T-helper 1 cell treated with Interleukin-12 subunit alpha and Interleukin-12 subunit beta and Interleukin-4 antibody, amounts not matched to agents 30 ng/mL and 1 ng/mL, for 36 hours (primary cell): ENCODE measurements around the gene PGPEP1. TPM values are rescaled to one million over a fixed set of nuclear protein-coding genes. Genes with fewer than 3 reads are reported as not detected.

Source experiments
- intact Hi-C: fragments of 100-400 bp; cut with micrococcal nuclease; formaldehyde crosslinking; loops from one replicate; pipeline ENCODE4 v1.15.1; 2024
- total RNA-seq: library from RNA; stranded (reverse); gene quantifications from 2 replicates; pipeline ENCODE4 v1.2.3, GENCODE V29; 2022

The PGPEP1 gene, protein sequence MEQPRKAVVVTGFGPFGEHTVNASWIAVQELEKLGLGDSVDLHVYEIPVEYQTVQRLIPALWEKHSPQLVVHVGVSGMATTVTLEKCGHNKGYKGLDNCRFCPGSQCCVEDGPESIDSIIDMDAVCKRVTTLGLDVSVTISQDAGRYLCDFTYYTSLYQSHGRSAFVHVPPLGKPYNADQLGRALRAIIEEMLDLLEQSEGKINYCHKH
- total RNA-seq: 27.6 and 29.2 TPM in 2 replicates

DNA sequence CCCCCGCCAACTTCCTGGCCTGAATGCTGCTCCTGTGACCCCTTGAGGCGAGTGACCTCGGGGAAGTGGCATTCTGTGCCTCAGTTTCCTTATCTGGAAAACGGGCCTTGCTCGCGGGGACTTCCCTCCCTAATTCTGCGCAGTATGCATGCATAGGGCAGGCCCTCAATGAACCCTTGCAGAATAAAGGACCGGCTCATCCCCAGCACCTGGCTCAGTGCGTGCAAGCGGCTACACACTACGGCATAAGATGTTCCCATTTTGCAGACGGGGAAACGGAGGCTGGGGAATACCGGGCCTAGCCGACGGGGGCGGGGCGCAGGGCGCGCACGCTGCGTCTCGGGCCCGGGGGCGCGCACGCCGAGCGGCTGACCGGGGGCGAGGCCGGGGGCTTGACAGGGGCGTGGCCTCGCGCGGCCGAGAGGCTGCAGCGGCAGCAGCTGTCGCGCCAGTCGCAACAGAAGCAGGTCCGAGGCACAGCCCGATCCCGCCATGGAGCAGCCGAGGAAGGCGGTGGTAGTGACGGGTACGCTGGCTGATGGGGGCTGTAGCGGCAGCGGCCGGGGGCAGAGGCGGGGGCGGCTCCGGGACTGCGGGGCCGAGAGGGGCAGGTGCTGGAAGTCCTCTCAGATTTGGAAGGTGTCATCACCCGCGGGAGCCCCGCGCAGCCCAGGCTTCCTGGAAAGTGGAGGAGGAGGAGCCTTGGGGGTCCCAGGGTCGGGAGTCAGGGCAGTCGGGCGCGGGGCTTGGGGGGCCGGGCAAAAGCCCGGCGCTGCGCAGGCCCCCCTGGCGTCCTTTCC lies at the start of gene PGPEP1:
PGPEP1 (plus strand) TSS at position 409 of the 800 bp plus-strand sequence; CDS start at position 493, 84 bp downstream.
- intact Hi-C loops: loop anchor here (2.0 kb wide), 1 partner anchor 18 kb away; the partner anchor contains the start of gene LSM4

DNA sequence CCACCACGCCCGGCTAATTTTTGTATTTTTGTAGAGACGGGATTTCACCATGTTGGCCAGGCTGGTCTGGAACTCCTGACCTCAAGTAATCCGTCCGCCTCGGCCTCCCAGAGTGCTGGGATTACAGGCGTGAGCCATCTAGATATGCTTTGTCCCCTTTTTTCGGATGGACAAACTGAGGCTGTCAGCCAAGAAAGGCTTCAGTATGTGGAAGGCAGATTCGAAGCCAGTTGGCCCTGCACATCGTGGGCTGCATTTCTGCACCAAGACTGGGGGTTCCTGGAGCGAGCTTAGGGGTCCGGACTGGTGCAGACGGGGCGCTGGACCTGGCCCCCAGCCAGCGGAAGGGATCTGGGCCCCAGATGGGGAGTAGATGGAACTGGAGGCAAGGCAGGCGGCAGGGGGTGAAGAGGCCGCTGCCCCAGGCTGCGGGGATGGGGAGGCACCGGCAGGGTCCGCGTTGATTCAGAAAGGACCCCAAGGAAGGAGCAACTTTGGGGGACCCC lies 49.3 kb upstream of the PGPEP1 start:
- intact Hi-C loops: no loop called here

DNA sequence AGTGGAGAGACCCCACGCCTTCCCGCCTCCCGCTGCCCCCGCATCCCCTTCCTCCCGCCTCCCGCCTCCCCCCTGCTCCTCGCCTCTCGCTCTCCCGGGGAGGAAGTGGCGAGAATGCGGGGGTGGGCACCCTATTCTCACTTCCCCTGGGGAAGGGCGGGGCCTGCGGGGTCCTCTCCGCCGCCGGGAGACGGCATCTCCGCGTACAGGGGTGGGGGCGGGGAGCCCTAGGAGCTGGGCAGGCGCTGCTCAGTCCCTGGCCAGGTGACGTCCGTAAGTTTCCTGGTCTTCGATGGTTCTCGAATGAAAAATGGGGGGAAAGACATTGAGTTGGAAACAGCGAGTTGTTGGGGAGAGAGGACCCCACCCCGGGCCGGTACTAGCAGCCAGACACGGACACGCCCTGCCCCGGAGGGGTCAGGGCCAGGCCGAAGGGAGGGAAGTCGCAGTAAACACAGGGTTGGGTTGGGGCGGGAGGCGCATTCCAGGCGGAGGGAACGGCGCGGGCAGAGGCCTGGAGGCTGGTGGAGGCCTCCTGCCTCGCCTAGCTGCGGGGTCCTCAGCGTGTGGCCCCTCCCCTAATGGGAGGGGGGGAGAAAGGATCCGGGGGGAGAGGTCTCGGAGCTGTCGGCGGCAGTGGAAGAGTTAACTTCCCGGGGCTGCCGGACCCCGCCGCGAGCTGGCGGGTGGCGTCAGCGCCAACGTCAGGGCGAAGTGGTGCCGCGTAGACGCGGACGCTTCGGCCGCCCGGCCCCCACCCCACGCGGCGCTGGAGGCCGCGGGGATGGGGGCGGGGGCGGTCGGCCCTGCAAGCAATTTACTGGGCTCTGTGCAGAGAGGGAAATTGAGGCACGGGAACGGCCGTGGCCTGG lies 48.6 kb upstream of the PGPEP1 start:
- intact Hi-C loops: no loop called here

DNA sequence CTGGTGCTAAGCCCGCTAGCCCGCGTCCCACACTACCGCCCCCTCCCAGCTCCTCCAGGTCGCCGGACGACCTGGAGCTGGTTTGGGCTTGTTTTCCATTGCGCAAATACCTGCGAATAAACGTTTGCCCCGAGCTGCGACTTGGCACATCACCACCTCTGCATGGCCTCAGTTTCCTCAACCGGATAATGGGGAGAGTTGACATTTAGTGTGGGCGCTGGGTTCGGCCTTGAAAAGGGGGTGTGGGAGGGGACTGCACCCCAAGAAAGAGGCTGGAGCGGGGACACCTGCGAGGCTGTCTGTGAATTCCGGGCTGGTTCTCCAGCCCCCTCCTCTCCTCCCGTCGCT lies 48.0 kb upstream of the PGPEP1 start:
- intact Hi-C loops: no loop called here

DNA sequence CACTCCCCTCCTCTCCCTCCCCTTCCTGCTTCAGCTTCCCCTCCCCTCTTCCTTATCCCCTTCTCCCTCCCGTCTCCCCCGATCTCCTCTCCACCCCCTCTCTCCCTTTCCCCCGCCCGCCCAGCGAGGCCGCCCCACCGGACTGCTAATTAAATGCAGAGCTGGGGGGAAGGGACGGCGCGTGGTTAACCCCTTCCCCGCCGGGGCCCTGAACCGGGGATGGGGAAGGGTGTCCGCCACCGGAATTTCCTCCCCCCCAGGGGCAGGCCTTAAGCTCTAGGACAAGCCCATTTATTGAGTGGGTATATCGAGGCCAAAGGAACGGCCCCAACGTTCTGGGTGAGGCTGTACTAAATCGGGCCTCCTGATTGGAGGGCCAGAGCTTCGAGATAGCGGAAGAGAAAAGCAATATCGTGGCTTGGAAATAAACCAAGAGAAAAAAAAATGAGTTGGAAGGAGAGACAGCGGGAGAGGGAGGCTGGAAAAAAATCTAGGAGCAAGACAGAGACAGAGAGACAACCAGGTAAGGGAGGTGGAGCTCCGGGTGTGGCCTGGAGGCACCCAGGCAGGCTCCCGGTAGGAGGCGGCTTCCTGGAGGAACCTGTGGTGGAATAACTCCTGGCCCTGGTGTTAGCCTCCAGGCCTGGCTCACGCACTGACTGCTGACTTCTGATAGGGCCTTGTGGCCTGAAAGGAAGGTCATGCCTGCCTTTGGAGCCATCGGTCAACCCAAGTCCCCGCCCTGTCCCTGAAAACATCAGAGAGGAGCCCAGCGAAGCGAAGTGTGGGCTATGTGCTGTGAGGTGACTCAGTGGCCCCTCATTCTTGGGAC lies 47.4 kb upstream of the PGPEP1 start:
- intact Hi-C loops: no loop called here

DNA sequence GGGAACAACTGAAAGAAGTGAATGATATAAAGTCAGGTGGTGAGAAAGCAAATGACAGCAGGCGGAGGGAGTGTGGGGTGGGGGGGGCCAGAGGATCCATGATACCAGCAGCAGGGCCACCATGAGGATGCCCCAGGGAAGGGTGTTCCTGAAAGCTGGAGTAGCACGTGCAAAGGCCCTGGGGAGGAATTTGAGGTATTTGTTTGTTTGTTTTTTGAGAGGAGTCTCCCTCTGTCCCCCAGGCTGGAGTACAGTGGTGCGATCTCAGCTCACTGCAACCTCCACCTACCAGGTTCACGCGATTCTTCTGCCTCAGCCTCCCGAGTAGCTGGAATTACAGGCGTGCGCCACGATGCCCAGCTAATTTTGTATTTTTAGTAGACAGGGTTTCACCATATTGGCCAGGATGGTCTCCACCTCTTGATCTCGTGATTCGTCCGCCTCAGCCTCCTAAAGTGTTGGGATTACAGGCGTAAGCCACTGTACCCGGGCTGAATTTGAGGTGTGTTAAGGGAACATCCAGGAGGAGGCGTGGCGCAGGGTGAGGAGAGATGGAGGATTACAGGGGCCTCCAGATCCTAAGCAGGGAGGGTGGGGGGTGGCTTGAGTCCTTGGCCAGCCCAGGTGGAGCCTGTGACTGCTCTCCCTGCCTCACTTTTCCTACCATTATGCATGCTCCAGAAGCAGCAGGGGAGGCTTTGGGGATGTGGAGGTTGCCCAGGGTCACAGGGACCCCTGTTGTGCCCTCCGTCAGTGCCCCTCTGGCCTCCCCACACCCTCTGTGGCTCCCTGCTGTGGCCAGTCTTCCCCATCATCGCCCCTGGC lies 46.5 kb upstream of the PGPEP1 start:
- intact Hi-C loops: loop anchor here (1.0 to 2.0 kb wide), 2 partner anchors 9 to 13 kb away; partner anchors contain the start of gene JUND

DNA sequence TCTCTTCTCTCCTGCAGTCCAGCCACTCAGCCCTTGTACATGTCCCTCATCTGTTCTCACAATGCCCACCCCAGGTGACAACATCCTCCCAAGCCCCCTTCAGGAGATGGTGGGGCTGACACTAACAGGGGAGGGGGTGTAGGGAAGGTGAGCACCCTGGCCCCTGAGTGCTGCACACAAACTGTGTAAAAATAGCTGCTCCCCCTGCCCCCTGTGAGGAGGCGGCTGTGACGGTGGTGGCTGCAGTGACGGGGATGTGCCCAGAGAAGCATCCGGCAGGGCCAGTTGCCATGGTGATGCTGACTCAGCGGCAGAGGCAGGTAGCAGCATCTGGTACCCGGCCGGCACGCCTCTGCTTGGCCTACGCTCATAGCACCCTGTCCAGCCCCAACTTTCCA lies 45.9 kb upstream of the PGPEP1 start:
- intact Hi-C loops: loop anchor here (1.0 to 2.0 kb wide), 2 partner anchors 9 to 14 kb away; partner anchors contain the start of gene JUND

DNA sequence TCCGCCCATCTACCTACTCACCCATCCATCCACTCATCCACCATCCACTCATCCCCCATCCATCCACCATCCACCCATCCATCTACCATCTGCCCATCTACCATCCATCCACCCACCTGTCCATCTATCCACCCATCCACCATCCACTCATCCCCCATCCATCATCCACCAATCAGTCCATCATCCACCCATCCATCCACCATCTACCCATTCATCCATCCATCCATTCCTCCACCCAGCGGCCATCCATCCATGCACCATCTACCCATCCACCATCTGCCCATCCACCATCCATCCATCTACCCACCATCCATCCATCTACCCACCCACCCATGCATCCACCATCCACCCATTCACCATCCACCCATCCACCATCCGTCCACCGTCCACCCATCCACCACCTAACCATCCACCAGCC lies 45.4 kb upstream of the PGPEP1 start:
- intact Hi-C loops: loop anchor here (2.0 kb wide), 1 partner anchor 14 kb away; the partner anchor contains the start of gene JUND

DNA sequence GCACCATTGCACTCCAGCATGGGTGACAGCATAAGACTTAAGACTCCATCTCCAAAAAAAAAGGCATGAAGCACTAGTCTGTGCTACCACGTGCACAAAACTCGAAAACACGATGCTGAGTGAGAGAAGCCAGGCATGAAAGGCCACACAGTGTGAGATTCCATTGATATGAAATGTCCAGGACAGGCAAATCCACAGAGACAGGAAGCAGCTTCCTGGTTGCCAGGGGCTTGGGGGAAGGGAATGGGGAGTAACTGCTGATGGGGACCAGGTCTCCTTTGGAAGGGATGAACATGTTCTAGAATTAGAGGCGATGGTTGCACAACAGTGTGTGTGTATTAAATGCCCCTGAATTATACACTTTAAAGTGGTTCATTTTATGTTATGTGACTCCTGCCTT lies 43.1 kb upstream of the PGPEP1 start:
- intact Hi-C loops: no loop called here

DNA sequence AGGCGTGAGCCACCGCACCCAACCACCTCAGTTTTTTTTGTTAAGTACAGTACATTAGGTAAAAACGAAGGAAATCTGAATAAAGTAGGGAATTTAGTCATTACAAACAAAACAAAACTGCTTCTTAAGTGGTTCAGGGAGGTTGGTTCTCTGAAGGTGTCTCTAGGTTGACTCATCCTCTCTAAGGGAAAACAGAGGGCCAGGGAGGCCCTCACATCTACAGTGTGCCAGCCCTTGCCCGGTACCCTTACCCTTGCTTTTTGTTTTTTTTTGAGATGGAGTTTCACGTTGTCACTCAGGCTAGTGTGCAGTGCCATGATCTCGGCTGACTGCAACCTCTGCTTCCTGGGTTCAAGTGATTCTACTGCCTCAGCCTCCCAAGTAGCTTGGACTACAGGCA lies 41.8 kb upstream of the PGPEP1 start:
- intact Hi-C loops: no loop called here

DNA sequence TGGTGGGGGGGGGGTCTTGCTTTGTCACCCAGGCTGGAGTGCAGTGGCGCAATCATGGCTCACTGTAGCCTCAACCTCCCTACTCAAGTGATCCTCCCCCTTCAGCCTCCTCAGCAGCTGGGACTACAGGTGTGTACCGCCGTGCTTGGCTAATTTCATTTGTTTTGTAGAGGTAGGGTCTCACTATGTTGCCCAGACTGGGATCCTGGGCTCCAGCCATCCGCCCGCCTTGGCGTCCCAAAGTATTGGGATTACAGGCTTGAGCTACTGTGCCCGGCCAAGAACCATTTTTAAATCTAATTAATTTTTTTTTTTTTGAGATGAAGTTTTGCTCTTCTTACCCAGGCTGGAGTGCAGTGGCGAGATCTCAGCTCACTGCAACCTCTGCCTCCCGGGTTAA lies 40.7 kb upstream of the PGPEP1 start:
- intact Hi-C loops: no loop called here

DNA sequence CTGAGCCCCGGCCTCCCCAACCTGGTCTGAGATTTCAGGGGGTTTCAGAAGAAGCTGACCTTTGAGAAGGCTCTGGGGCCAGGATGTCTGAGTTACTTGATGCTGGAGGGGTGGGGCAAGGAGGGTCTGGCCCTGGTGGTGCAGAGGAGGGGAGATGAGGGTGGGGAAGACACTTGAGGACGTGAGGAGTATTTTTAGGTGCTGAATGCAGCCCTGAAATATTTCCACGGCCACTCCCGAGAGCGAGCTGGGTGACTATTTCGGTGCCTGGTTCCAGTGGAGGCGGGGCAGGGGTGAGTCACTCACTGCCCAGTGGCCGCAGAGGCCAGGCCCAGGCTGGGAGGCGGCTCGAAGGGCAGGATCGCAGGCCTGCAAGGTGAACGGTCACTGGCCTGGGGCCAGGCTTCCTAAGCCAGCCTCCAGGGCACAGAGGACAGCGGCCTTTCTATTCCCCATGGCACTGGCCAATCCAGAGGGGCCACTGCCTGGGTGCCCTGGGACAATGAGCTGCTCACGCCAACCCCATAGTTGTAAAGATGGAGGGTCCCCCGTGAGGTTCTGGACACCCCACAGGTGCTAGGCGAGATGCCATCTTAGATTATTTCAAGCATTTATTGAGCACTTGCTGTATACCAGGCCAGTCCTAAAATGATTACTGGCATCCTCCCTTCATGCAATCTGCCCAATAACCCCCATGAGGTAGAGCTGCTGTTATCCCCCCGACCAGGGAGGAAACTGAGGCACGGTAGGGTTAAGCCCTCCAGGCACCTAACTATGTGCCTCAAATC lies 39.3 kb upstream of the PGPEP1 start:
- intact Hi-C loops: no loop called here

DNA sequence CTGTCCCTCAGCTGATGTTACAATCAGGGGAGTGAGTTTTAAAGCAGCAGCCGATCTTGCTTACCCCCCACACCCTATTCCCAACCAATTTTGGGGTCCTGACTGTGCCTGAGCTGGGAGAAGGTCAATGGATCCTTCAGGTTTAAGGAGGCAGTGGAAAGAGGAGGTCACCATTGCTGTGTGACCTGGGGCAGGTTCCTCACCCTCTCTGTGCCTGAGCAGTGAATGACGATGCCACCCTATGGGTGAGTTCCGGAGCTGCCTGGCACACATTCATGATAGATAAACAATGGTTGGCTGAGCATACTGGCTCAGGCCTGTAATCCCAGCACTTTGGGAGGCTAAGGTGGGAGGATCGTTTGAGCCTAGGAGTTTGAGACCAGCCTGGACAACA lies 38.7 kb upstream of the PGPEP1 start:
- intact Hi-C loops: no loop called here

DNA sequence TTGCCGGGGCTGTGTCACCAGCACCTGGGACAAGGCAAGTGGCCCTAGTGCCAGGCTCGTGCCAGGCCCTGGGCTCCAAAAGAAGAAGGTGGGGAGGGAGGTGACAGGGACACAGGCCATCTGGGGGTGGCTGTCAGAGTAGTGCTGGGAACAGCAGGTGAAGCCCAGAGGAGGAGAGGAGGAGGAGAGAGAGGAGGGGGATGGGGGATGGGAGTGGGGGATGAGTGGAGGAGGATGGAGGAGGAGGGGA lies 36.3 kb upstream of the PGPEP1 start:
- intact Hi-C loops: loop anchor here (1.0 kb wide), 4 partner anchors 13 to 22 kb away; partner anchors contain the start of gene LSM4

DNA sequence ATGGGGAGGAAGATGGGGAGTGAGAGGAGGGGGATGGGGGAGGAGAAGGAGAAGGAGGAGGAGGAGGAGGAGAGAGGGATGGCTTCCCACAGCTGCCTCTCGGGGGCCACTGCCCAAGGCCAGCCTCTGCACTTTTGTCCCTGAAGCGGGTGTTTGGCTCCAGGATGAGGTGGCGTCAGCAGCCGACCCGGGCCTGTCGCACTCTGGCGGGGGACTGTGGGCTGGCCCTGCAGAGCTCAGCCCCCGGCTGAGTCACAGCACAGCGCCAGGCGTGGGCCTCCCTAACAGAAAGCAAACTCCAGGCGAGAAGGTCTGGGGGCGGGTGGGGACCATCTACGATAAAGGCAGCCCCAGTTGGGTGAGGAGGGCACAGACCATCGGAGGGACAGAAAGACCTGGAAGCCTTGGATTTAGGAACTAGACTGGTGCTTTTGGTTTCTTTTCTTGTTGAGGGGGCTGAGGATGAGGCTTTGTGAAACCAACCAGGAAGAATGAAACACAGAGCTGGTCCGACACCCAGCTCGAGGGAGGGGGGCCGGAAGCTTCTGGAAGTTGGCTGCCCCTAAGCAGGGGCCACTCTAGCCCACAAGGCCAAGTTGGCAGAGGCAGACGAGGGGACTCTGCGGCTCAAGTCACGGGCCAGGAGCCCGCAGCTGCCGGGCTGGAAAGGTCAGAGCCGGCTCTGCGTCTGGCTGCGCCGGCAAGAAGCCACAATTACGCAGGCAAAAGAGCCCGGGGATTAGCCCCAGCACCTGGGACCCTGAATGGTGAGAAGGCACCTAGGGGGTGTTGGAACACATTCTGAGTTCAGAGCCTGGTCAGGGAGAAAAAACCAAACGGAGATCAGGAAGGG lies 35.7 kb upstream of the PGPEP1 start:
- intact Hi-C loops: loop anchor here (1.0 kb wide), 5 partner anchors 13 to 24 kb away; partner anchors contain the start of gene LSM4

DNA sequence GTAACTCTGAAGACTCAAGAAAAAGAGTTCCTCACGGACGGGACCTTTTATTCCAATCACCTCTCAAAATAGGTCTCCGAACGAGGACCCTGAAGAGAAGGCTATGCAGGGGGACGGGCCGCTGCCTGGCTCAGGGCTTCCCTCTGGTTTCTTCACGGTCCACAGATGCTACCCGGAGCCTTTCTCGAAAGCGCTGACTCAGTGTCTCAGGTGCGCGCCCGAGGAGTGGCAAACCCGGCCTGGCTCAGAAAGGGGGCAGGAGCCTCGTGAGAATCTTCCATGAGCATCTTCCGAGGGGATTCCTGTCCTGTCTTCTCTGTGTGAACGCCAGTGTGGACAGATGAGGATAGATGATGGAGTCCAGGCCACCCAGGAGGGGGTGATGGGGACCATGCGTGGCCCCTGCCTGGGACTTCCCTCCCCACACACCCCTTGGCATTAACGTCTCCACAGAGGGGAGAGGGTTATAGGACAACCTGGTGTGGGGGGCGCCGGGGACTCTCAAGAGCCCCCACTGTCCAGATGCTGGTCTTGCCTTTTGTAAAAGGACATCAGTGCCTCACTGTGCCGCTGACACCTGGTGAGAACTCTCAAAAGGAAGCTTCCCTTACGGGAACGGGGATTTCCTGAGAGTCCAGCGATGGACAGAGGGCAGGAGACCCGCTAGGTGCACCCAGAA lies 34.0 kb upstream of the PGPEP1 start:
- intact Hi-C loops: no loop called here

DNA sequence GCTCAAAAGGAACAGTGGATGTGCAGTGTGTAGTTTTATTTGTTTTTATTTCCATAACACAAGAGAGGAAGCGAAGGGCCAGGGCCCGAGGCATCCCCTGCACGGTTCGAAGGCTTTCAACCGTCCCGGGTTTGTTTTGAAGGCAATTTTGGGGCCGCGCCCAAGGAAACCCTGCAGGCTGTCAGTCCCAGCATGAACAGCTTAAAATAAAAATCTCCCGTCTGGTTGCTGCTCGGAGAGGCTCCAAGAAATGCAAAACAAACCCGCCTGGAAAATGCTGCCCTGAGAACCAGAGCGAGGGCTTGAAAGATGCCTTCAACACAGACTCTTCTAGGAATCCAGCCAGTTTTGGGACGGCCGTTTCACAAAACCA lies 33.5 kb upstream of the PGPEP1 start:
- intact Hi-C loops: no loop called here

DNA sequence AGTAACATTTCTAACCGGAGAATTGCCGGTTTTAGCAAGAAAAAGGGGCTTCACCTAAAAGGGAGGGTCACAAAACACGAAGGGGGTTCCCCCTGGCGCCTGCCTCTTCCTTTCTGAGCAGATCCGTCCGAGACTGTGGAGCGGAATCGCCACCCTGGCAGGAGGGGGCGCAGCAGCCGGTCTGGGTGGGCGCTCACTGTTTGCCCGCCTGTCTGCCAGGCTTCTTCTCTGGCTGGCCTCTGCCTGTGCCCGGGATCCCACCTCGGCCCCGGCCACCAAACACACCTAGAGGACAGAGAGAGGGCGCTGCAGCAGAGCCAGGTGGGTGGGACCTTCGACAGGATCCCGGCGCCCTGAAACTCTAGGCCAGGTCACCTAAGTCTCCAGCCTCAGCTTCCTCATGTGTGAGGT lies 33.1 kb upstream of the PGPEP1 start:
- intact Hi-C loops: no loop called here
